GF-D8 (cell line): ENCODE measurements around the gene GPR137.

ENCODE experiments used
- DNase-seq: peaks from one replicate; lab custom pipeline; 2025; lab: John Stamatoyannopoulos, UW

GPR137 gene

DNA sequence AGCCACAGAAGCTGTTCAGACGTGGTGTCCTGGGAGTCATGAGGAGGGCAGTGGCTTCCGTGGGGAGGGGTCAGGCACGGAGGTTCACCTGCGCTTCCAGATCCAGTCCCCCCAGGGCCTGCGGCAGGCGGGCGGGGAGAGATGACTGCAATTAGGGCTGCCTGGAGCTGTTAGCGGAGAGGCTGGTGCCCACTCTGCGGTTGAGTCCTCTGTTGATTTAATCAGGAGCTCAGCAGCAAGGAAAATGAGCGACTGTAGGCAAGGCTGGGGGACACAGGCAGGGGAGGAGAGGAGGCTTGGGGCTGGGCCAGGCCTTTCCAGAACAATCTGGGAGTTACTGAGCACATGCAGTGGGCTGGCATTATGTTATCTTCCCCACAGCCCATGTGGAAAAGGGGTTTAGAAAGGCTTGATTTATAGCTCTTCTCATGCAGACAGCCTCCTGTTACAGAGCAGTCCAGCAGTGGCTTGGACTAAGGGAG is 21.2 kb upstream of the GPR137 start:
- no peak for DNase-seq

DNA sequence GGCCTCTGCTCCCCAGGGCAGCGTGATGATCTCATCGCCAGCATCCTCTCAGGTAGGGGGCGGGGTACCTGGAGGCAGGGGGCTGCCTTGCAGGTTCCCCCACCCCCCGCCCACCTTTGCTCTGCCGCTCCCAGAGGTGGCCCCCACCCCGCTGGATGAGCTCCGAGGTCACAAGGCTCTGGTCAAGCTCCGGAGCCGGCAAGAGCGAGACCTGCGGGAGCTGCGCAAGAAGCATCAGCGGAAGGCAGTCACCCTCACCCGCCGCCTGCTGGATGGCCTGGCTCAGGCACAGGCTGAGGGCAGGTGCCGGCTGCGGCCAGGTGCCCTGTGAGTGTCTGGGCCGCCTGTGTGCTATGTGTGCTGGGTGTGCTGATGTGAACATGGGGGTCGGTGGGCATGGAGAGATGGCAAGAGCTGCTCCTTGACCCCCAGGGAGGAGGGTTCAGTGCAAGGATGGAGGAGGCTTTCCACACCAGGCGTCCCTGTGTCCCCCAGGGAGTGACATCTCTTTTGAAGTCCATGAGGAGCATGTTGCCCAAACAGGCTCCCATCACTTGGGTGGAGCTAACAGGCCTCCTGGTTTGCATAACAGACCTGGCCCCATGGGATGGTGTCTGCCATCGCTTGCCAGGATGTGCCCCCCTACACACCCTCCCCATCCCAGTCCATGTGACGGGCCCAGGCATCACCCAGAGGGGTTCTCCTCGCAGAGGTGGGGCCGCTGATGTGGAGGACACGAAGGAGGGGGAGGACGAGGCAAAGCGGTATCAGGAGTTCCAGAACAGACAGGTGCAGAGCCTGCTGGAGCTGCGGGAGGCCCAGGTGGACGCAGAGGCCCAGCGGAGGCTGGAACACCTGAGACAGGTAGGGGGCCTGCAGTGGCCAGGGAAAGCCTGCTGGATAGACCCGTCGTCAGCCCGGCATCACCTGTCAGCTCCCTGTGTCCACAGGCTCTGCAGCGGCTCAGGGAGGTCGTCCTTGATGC is 20.2 kb upstream of the GPR137 start:
- no peak for DNase-seq

DNA sequence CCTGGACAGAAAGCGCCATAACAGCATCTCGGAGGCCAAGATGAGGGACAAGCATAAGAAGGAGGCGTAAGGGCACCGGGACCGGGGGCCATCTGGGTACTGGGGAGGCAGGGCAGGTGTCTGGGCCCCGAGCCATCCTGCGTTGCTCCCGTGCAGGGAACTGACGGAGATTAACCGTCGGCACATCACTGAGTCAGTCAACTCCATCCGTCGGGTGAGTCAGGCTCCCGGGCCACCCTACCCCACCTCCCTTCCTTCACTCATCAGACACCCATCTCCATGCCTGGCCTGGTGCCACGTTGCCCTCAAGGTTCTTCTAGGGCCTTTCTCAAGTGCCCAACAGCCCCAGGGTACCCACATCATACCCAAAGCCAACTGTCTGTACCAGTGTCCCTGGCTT is 19.3 kb upstream of the GPR137 start:
- DNase-seq: no peak

DNA sequence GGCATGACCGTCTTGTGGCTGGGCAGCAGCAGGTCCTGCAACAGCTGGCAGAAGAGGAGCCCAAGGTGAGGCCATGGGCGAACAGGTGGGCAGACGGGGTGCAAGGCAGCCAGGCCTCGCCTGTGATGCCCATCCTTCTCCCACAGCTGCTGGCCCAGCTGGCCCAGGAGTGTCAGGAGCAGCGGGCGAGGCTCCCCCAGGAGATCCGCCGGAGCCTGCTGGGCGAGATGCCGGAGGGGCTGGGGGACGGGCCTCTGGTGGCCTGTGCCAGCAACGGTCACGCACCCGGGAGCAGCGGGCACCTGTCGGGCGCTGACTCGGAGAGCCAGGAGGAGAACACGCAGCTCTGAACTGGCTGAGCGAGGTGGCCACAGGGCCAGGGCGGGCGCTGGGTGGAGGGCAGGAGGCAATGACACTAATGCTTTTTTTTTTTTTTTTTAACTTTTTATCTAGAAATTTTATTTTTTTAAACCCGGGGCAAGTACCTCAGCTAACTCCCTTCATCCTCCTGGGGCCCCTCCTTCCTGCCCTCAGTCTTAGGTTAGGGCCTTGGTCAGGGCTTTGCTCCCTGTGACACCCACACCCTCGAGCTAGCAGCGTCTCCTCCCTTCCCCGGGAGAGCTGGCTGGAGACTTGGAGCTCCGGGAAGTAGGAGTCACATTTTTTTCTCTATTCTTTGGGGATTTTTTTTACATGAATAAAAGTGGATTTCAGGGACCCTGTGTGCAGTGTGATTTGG is 18.3 kb upstream of the GPR137 start:
- DNase-seq: no peak

DNA sequence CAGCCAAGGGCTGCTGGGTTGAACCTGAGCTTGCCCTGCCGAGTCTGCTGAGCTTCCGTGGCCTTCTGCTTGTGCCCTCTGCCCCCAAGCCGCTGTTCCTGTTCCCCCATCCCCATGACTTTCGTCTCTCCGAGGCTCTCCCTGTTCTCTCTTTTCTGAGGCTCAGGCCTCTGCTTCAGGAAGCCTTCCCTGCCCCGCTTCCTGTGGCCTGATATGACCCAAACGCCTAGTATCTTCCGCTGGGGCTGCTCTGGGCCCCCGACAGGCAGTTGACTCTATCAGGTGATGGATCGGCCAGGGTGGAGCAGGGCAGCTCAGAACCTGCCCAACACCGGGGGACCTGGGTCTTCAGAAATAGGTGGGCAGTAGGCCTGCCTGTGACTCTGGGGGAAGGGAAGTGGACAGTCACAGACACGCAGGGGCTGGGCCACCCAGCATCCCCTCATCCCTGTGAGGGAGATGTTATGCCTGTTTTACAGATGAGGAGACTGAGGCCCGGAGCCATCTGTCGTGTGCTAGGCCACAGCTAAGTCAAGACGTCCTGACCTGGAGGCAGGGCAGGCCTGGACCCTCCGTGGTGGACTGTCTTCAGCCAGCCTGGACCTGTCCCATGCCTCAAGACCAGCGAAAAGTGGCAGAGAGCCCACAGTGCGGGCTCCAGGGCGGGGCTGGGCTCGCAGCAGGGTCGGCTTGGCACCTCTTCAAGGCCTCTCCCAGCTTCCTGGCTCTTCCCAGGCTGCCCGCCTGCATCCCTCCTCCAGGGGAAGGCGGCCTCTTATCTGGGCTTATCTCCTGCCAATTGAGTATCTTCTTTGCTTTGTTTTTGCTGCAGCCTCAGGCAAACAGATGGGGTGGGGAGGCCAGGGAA is 17.4 kb upstream of the GPR137 start:
- peak; percentile 53 for DNase-seq

DNA sequence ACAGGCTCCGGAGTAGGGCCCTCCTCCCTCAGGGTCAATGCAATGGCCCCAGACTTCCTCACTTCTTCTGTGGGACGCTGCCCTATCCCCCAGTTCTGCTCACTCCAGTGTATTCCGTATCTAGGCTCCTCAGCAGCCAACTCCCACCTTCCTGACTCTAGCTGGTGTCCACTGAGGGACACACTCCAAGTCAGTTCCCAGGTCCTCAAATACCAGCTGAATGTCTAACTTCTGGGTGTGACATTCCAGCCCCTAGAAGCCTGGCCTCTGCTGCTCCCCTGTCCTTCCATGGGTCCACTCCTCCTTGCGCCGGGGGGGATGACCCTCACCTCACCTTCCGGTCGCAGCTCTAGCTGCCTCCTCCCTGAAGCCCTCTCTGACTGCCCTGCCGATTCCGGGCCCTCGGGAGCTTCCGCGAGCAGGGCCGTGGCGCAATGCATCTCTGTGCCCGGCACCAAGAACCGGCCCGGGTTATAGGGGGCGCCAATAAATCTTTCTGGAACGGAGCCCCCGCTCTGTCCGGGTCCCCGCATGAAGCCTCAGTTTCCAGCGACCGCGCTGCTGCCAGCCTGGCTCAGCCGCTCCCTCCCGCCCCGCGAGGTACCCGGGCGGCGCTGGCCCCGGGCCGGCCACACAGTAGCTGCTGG is 16.6 kb upstream of the GPR137 start:
- peak; percentile 58 for DNase-seq

DNA sequence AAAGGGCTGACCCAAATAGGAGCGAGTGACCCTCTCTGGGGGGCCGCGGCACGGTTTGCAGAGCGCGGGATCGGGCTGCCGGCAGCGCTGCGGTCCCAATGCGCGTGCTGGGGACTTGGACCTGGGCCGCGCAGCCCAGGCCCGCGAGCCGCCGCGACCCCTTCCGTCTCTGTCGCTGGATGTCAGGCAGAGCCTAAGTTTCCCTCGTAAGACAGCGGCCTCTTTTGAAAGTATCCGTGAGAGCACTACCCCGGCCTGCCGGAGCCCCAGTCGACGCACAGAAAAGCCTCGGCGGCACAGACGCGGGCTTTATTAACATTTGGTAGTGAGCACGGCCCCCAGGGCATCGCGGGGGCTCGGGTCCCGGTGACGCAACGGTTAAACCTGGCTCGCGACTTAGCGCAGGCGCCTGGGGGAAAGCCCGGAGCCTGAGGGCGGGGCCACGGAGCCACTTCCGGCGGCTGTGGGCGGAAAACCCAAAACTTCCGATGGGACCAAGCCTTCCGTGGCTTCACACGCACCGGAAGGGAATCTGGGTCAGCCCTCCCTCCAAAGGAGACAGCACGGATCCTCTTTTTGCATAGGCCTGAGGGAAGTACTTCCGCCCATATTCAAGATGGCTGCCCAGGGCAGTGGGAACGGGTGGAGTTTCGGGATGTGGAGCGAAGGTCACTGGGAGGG is 16.0 kb upstream of the GPR137 start:
- DNase-seq: peak; percentile 97

DNA sequence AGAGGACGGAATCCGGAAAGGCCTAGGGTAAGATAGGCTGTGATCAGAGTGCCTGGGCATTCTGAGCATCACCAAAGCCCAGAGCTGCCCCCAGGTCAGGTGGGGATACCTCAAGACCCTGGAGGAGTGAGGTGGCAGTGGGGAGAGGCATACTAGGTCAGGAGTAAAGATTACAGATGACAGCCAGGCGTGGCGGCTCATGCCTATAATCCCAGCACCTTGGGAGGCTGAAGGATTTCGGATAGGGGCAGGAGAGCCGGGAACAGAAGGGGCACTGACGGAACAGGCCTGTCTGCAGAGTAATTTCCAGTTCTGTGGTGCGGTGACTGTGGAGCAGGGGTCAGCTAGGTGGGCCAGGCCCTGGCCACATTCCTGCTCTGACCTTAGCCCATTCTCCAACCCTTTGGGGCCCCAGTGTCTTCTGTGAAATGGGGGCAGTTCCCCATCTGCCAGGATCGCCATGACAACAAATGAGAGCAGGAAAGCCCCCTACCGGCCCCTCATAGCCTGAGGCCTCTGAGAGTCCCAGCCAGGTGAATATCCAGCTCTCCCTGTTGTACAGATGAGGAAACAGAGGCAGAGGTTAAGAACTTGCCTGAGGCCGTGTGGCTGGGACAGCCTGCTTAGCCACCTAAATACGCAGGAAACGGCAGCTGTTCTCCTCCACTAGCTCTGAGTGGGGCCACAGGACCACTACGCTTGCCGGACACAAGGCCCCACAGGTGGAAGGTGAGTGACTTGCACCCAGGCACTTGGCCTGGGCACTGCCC is 10.4 kb upstream of the GPR137 start:
- DNase-seq: no peak

DNA sequence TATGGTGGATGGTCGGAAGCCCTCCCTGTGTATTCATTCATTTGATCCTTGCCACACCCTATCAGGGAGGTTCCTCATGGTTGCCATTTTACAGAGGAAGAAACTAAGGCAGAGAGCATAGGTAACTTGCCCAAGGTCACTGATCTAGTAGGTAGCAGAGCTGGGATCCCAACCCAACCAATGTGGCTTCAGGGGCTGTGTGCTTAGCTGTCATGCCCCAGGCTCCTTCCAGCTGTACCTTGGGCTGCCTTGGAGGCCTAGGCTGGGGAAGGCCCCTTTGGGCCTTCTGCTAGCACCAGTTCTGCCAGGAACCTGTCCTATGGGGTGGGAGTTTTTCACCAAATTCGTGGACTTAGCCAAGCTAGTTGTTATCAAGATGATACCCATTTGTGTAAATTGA is 9.8 kb upstream of the GPR137 start:
- no peak for DNase-seq

DNA sequence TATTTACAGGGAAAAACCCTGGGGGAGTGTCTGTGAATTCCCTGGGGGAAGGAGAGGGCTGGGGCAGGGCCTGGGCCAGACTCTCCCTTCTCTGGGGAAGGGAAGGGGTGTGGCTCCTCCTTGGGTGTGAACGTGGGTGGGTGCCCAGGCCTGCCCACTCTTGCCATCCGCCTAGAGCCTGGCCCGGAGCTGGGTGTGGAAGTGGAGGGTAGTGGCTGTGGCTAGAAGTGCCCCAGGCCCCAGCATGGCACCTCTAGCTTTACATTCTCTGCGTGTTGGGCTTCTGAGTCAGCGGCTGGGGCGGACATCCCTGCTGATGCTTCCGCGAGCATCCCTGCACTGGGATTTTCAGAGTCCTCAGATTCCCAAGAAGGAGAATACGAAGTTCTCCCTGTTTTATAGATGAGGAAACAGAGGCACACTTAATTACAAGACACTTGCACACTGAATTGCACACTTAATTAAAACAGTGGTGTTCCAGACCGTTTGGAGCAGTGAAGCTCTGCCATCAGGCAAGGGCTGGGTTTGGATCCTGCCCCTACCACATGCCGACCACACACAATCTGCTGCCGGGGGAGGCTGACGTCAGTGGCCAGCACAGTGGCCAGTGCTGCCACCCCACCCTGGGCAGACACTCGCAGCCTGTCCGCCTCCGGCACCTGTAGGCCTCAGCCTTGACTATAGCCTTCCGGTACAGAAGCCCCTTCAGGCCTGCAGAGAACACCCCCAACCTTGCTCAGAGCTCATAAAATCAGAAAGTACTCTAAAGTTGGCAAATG is 8.8 kb upstream of the GPR137 start:
- DNase-seq: no peak

DNA sequence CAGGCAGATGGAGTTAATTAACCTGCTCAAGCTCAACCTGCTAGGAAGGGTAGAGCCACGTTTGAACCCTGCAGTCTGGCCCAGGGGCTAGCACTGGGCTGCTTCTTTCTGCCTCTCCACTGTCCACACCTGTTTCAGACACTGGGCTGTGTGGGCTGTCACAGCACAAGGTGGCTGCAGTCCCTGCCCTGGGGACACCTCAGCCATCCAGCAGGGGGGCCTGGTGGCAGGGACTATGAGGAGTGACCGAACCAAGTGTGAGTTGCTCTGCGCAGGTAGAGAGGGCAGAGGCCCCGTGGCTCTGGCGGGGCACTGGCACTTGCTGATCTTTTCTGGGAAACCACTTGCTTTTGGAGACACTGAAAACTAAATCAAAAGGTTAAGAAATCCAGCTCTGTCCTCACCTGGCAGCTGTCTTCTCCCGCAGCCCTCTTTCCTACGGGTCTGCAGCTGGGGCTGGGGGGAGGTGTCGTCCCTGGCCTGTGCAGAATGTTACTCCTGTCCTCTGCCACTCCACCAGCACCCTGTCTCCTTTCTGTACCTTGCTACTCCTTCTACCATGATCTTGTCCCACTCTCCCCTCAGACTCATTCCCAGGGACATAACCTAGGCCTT is 7.0 kb upstream of the GPR137 start:
- no peak for DNase-seq

DNA sequence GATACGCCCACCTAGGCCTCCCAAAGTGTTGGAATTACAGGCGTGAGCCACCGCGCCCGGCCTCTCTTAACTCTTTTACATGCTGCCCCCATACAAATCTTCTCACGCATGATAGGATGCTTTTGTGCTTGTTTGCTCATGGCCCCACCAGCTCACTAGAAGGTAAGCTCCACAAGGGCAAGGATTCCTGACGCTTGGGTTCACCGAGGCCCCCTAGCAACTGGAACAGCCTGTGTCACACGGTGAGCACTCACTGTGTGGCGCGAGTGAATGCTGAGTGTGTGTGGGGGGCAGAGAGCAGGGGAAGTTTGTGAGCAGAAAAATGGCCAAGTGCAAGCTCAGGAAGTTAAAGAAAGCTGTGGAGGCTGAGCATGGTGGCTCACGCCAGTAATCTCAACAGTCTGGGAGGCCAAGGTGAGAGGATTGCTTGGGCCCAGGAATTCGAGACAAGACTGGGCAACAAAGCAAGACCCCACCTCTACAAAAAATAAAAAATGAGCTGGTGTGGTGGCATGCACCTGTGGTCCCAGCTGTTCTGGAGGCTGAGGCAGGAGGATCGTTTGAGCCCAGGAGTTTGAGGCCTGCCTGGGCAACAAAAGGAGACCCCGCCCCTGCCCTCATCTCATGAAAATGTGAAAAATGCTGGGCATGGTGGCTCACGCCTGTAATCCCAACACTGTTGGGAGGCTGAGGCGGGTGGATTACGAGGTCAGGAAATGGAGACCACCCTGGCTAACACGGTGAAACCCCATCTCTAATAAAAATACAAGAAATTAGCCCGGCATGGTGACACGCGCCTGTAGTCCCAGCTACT is 3.5 kb upstream of the GPR137 start:
- no peak for DNase-seq

DNA sequence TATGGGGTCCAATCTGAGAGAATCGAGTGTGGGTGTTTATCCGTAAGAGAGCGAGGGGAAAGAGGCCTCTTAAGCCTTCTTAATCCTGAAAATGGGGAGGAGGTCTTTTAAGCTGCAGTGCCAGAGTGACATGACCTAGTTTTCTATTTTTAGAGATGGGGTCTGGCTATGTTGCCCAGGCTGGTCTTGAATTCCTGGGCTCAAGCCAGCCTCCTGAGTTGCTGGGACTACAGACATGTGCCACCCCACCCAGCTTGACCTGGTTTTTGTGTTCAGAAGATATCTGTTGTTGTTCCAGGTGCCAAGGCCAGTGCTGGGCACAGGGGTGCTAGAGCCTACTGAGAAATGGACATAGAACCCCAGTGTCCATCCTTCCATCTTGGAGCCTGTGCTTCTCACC is 2.6 kb upstream of the GPR137 start:
- no peak for DNase-seq

DNA sequence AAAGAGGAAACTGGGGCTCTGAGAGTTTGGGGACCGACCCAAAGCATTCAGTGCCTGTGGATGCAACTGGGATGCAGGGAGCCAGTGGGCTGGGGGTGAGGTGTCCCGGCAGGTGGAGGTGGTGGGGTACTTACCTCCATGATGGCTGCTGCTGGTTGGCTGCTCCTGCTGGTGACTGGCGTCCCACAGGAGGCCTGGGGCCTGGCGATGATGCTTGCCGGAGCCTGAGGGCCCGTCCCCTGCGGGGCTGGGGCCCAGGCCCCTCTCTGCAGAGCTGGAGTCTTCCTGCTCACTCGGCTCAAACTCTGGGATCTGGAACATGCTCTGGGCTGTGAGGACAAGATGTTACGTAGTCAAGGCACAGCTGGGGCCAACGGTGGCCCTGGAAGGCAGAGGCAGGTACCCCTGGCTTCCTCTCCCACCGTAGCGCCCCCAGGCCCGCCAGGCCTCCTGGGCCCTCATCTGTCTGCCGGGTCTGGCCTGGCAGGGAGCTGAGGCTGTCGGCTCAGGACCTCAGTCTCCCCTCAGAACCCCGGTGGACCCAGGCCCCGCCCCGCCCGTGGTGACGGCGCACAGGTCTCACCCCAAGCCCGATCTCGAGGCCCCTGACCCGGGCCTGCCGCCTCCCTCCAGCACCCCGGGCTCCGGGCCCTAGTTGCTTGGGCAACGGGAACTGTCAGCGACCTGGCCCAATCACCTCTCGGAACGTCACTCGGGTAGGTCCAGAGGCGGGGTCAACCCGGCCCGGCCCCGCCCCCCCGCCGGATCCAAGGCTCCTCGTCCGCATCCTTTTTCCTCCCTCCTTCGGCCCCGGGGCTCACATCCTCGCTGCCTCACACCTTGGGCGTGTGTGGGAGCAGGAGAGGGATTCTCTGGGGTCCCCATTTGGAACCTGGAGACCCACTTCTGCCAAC is 1.3 kb upstream of the GPR137 start, which contains the start of gene BAD:
BAD (minus strand) TSS at position 618 of the 914 bp plus-strand sequence; CDS start at position 321, 297 bp downstream.
- peak; percentile 80 for DNase-seq

DNA sequence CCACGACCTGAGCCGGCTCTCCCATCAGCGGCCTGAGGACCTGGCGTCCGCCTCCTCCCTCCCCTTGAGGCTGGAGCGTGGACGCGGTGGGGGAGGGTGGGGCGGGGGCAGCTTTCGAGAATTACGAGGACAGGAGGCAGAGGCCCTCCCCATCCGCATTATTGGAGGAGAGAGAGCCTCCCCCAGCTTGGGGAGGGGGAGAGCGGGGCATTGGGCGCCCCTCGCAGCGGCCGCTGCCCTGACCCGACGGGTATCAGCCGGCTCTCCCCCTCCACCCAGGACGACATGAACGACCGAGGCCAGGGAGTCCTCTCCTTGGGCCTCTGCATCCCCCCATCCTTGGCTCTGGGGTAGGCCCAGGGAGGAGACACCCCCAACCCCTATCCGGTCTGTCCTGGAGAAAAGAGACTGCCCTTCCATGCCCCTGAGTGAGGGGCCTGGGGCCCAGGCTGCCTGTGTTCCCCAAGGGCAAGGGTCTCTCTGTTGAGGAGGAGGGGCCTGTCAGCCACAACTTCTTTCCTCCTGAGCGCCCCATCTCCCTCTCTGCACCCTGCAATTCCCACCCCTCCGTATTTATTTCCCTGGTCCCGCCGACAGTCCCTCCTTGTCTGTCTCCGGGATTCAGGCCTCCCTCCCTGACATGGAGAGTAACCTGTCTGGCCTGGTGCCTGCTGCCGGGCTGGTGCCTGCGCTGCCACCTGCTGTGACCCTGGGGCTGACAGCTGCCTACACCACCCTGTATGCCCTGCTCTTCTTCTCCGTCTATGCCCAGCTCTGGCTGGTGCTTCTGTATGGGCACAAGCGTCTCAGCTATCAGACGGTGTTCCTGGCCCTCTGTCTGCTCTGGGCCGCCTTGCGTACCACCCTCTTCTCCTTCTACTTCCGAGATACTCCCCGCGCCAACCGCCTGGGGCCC is 495 bp downstream of the GPR137 start:
- DNase-seq: no peak

DNA sequence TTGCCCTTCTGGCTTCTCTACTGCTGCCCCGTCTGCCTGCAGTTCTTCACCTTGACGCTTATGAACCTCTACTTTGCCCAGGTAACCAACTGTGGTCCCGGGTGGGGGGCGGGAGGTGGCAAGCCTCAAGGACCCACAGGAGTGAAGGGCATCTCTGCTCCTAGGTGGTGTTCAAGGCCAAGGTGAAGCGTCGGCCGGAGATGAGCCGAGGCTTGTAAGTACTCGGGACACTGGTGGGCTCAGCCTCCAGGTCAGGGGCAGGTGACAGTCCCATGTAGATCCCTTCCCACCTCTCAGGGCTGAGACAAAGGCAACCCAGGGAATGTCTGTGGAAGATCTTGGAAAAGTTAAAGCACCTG is 1.1 kb downstream of the GPR137 start:
- DNase-seq: no peak
